Fibroblast of mammary gland (primary cell): ENCODE measurements around the gene HOXA7.
A peak's percentile ranks its signal among the peaks of the same experiment; 100 is the strongest.

ENCODE experiments used
- DNase-seq: peaks from one replicate; pipeline ENCODE4 v3.0.0-alpha.2; 2010; ENCODE audit warnings: low read depth
- H3K4me3 ChIP-seq: 2 replicates; pipeline ENCODE4 v1.5.1; 2011; ENCODE audit warnings: low read depth, mild to moderate bottlenecking, low read length, moderate library complexity; ENCODE audit not compliant: control insufficient read depth
- TF ChIP-seq, protein P1 (sequence below): conservative IDR thresholded peaks from 2 replicates; pipeline ENCODE4 v1.5.1; 2011; ENCODE audit warnings: low read depth, low read length, inconsistent platforms; ENCODE audit not compliant: control insufficient read depth, insufficient read depth

HOXA7 gene

DNA sequence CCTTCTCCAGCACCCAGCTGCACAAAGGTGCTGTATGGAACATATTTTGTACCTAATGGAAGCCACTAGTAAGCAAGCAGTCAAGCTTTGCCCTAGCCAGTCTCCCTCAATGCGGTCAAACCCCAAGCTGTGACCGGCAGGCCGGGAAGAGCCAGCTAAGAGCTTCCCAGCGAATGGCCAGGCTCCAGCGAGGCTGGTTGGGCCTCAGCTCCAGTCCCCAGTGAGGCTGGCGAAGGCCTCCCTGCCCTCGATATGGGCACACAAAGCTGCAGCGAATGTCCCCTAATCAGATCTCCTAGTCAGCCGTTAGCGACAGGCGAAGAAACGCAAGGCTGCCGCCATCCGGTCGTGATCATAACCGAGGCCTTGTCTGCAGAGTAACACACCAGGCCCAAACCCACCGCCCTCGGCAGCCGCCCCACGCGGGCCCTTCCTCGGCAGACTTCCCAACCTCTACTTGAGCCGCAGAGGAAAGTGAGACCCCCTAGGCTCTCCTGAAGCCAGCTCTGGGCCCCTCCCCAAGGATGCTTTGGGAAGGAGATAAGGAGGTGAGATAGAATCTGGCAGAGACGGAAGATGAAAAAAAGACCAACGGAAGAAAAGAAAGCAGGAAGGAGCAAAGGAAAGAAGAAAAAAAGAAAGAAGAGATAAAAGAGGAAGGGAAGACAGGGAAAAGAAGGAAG, 11.9 kb upstream of the HOXA7 start:
- DNase-seq = peak; percentile 75
- TF ChIP-seq, protein P1, sequence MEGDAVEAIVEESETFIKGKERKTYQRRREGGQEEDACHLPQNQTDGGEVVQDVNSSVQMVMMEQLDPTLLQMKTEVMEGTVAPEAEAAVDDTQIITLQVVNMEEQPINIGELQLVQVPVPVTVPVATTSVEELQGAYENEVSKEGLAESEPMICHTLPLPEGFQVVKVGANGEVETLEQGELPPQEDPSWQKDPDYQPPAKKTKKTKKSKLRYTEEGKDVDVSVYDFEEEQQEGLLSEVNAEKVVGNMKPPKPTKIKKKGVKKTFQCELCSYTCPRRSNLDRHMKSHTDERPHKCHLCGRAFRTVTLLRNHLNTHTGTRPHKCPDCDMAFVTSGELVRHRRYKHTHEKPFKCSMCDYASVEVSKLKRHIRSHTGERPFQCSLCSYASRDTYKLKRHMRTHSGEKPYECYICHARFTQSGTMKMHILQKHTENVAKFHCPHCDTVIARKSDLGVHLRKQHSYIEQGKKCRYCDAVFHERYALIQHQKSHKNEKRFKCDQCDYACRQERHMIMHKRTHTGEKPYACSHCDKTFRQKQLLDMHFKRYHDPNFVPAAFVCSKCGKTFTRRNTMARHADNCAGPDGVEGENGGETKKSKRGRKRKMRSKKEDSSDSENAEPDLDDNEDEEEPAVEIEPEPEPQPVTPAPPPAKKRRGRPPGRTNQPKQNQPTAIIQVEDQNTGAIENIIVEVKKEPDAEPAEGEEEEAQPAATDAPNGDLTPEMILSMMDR = no peak
- peak overlapping the region; percentile 60 for H3K4me3 ChIP-seq

DNA sequence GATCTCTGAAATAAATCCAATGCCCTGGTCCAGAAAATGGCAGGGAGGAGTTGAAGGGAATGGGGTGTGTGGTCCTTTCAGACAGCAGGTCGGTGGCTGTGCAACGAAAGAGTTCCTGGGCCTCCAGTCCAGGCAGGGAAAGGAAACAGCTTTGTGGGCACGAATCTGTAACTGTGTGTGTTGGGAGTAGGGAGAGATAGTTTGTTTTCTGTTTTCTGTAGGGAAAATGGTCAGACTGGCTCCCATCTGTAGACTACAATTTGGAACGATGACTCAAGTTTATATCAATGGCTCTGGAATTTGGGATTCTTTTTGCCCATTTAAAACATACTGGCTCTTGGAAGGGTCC, 11.4 kb upstream of the HOXA7 start:
- TF ChIP-seq, protein P1 = no peak
- DNase-seq = peak; percentile 83
- H3K4me3 ChIP-seq = peak overlapping the region; percentile 60

DNA sequence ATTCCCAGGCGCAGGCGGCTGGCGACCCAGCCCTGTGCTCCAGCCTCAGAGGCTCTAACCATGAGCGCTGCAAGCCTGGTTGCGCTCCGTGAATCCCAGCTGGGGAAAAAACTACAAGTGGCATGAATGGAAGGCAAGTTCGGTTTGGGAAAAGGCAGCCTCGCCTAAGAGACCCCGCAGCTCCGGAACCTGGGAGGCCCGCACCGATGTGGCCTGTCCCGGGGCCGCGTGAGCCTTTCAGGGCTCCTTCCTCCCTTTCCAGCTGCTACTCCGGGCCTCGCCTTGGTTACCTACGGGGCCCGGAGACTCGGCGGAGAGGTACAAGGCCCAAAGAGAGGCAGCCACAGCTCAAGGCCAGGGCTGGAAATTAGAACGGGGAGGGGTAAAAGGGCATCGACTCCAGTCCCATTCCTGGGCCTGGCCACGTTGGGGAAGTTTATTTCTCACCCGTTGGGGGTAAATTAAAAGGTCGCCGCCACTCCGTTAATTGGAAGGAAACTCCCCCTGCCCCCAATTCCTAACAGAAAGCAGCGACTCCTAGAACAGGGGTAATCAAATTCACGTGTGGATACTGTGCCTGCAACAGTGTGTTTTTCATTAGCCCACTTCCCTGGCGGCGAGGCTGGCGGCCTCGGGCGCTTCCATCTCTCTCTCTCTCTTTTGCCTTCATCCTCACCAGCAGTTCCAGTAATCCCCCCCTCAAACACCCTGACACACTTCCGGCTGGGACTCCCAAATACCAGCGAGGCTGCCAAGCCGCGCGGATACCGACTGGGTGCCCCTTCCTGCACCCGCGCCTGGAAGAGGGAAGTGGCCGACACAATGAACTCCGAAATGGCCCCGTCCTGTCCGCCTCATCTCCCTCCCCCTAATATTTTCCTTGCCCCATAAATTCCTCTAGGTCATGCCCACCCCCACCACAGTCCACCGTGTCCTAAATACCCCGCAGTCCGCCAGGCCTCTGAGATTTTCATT, 10.3 kb upstream of the HOXA7 start:
- TF ChIP-seq, protein P1 = no peak
- peak overlapping the region; percentile 77 for H3K4me3 ChIP-seq
- DNase-seq = peak; percentile 71

DNA sequence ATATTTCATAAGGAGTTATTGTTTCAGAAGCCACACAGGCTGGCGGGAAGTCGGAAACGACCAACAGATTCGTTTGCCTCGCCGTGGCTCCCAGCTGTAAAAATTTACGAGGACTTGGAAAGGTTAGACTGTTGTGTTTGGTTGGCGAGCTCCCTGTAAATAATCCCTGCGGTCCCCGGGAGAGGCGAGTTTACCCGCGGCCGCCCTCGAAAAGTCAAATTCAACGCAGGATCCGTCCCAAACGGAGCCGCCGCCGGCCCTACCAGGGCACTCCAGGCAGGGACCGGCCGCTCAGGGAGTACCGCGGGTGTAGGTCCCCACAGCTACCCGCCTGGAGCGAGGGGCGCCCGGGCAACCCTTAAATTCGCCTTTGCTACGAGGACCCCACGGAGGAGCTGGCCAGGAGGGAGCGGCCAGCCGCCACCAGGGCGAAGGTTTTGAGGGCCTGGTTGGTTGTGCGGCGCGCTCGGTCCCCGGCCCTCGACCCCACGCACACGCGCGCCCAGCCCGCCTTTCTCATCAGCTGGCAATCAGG, 9.6 kb upstream of the HOXA7 start:
- TF ChIP-seq, protein P1 = no peak
- DNase-seq = peak; percentile 62
- peak overlapping the region; percentile 77 for H3K4me3 ChIP-seq

DNA sequence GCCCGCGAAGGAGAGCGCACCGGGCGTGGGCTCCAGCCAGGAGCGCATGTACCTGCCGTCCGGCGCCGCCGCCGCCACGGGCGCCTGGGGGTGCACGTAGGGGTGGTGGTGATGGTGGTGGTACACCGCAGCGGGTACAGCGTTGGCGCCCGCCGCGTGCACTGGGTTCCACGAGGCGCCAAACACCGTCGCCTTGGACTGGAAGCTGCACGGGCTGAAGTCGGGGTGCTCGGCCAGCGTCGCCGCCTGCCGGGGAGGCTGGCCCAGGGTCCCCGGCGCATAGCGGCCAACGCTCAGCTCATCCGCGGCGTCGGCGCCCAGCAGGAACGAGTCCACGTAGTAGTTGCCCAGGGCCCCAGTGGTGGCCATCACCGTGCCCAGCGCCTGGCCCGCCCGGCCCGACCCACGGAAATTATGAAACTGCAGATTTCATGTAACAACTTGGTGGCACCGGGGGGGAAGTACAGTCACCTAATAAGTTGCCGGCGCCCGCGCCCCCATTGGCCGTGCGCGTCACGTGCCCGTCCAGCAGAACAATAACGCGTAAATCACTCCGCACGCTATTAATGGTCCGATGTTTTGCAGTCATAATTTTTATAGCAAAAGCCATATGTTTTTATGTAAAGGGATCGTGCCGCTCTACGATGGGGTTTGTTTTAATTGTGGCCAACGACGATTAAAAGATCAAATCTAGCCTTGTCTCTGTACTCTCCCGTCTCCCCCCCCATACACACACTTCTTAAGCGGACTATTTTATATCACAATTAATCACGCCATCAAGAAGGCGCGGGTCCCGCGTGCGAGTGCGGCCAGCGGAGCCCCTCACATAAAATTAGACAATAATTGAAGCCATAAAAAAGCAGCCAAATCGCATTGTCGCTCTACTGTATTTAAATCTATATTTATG, 8.9 kb upstream of the HOXA7 start, which contains the start of gene HOXA9:
TSS of gene HOXA9 (minus strand) at position 449 of the 907 bp plus-strand sequence. CDS start at position 369, 80 bp downstream.
- peak; percentile 96 for DNase-seq
- H3K4me3 ChIP-seq = peak within 1 kb of the TSS; percentile 77
- TF ChIP-seq, protein P1 = no peak
